Hematopoietic multipotent progenitor cell treated with erythropoietin and hydrocortisone succinate and interleukin-3 and kit ligand, for 15 days (in vitro differentiated cells): Measurements from ENCODE around the gene STK32C.
"Not testable (repeated sequence)": the region's sequence is repeated elsewhere in the genome, so short reads cannot be mapped to it uniquely, and the experiment has no call there.

Experiments
- DNase-seq: peaks from one replicate; pipeline ENCODE4 v3.0.0-alpha.2; 2015; ENCODE audit warnings: low spot score

The STK32C gene

DNA sequence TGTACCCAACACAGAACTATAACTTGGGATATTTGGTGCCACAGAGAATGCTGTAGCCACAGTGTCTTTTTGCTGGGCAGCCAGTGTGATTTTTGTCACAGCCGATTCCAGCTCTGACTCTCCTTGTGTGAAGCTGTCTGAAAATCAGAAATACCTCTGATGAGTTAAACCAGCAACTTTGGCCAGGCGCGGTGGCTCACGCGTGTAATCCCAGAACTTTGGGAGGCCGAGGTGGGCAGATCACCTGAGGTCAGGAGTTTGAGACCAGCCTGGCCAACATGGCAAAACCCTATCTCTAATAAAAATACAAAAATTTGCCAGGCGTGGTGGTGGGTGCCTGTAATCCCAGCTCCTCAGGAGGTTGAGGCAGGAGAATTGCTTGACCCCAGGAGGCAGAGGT is 30.1 kb upstream of the STK32C start:
- not testable (repeated sequence) for DNase-seq

DNA sequence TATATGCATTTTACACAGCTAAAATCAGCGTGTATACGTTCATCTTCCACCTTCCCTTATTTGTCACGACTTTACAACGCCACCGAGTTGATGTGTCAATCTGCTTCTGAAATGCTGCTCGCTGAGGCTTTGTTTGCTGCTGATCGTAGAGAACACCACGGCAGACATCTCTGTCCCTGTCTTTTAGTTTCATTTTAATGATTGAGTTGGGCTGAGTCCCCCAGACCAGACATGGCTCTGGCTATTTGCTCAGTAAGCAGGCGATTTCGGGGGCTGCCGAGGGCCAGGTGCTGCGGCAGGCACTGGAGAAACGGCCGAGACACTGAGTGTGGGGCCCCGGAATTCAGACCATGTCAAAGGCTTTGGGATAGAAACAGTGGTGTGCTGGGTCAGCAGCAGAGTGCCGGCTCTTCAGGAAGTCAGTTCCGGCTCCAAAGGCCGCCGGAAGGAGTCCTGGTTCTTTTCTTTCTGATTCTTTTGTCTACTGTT is 29.2 kb upstream of the STK32C start:
- DNase-seq, result no peak

DNA sequence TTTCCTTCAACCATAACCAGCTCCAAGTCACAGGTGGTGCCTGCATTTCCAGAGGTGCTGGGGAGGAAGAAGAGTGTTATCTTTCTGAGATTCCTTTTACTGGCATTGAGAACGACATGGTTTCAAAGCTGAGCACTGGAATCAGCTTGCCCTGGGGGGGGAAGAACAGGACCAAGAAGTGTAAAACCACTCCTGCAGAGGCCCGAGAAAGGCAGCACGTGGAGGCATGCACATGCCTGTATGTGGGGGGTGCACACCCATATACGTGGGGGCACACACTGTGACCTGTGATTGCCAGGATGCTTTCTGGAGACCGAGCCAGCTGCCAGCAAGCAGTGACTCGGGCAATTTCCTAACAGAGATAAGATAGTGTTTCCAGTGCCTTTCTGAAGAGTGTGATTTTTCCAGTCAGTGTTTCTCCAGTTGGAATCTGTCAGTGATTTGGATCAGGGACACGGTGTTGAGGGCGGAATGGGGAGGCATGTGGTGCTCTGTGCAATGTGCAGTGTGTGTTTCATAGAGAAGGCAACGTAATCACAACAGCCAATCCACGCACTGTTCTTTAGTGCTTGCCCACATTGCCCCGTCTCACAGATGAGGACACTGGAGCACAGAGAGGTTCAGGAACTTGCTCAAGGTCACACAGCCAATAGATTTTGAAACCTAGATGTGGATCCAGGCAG is 28.5 kb upstream of the STK32C start:
- no peak for DNase-seq

DNA sequence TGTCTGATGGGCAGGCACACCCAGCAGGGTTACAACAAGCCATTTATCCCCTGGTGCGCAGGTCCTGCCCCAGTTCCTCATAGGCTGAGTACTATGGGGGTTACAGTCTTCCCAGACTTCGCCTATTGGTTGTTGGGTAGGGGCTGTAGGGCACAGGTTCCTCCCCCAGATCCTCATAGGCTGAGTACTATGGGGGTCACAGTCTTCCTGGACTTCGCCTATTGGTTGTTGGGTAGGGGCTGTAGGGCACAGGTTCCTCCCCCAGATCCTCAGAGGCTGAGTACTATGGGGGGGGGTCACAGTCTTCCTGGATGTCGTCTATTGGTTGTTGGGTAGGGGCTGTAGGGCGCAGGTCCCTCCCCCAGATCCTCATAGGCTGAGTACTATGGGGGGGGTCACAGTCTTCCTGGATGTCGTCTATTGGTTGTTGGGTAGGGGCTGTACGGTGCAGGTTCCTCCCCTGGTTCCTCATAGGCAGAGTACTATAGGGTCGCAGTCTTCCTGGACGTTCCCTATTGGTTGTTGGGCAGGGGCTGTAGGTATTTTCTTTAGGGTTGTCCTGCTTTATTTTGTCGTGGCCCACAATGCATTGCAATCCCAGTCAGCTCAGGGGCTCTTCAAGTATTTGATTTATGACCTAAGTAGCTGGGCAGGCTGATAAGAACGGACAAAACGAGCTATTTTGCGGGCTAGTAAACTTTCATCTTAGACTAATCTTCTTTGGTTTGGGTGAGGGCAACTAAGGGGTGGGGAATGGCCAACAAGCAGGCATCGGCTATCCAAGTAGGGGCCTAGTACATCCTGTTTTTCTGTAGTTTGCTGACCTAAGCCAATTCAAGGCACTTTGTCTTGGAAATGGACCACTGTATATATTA is 27.7 kb upstream of the STK32C start:
- DNase-seq, result no peak

DNA sequence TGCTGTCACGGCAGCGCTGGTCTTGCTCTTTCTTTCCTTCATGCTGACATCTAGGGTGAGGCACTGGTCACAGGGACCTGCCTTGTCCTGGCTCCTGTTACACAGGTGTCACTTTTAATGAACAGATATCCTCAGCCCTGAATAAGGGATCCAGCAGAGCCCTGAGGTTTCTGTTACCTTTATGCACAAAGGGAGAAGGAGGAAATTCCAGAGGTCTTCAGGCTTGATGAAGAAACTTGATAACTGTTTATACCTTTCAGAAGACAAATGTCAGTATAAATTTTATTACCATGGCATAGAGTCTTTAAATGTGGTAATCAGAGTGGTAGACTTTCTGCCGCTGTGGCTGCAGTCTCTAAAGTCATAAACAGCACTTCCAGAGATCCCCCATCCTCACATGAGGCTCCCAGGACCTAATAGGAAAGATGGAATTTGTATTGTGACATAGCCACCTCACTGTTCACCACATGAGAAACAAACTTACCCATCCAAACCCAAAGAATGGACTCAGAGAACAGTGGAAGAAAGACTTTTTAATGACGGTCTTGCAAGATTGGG is 27.0 kb upstream of the STK32C start:
- DNase-seq, result no peak

DNA sequence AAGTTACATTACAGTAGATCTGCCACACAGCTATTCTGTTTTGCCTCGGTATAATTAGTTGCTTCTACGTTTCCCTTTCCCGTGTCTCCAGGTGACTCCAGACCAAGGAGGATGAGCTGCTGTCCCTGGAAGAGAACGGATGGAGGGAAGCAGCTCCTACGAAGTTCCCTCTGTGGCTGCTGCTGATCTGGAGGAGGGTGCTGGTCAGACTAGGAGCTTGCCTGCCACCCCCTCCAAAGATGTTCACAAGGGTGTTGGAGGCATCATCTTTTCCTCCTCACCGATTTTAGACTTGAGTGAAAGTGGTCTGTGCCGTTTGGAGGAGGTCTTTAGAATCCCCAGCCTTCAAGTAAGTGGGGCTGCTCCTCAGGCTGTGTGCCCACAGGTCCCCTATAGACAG is 25.6 kb upstream of the STK32C start:
- DNase-seq, result no peak

DNA sequence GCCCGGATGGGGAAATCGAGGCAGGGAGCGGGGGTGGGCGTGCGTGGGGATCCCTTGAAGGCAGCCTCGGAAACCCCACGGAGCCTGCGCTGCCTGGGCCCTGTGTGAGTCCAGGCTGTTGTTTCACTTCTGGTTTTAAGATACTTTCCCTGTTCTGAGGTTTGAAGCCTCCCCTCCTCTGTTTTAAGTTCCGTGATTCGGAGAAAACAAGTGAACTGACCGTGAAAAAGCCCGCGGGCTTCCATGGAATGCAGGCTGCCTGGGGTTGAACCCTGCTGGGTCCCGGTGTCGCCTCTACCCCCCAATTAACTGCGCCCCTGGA is 24.6 kb upstream of the STK32C start:
- DNase-seq, result no peak

DNA sequence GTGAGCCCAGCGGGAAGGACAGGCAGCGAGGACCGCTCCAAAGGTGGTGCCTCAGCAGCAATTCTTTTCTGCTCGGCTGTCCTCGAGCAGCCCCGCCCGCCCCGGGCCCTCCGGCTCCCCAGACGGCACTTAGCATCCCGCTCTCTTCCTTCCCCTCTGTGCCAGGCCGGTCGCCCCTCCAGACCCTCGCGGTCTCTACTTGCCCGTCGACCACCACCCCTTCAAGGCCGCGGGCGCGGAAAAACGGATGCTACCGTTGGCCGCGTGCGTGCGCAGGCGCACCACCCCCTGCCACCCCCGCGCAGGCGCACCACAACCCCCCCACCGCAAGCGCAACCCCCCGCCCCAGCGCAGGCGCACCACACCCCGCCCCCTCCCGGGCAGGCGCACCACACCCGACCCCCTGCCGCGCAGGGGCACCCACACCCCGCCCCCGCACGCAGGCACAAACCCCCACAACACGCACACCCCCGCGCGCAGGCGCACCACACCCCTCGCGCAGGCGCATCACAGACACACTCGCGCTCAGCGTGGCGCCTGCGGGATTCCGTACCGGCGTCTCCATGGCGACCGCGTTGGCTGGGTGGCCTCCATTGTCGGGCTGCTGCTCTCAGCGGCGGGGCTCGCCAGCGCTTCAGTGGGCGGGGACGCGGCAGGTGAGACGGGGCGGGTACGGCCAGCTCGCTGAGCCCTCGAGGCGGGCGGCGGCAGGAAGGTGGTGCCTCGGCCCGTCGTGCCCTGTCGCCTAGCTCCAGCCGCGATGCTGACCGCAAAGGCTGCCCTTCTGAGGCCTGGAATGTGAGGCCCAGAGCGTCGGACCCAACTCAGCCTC is 24.1 kb upstream of the STK32C start, which contains the start of gene LRRC27:
LRRC27 (plus strand) TSS at position 593 of the 832 bp plus-strand sequence. CDS start 1,332 bp downstream, outside the sequence.
- peak; percentile 95 for DNase-seq

DNA sequence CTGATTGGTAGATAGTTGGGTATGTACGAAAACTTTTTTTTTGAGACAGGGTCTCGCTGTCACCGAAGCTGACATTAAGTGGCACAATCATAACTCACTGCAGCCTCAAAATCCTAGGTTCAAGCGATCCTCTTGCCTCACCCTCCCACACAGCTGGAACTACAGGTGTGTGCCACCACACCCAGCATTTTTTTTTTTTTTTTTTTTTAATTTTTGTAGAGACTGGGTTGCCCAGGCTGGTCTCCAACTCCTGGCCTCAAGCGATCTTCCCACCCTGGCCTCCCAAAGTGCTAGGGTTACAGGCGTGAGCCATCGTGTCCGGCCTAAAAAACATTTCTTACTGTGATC is 22.7 kb upstream of the STK32C start:
- DNase-seq, result no peak

DNA sequence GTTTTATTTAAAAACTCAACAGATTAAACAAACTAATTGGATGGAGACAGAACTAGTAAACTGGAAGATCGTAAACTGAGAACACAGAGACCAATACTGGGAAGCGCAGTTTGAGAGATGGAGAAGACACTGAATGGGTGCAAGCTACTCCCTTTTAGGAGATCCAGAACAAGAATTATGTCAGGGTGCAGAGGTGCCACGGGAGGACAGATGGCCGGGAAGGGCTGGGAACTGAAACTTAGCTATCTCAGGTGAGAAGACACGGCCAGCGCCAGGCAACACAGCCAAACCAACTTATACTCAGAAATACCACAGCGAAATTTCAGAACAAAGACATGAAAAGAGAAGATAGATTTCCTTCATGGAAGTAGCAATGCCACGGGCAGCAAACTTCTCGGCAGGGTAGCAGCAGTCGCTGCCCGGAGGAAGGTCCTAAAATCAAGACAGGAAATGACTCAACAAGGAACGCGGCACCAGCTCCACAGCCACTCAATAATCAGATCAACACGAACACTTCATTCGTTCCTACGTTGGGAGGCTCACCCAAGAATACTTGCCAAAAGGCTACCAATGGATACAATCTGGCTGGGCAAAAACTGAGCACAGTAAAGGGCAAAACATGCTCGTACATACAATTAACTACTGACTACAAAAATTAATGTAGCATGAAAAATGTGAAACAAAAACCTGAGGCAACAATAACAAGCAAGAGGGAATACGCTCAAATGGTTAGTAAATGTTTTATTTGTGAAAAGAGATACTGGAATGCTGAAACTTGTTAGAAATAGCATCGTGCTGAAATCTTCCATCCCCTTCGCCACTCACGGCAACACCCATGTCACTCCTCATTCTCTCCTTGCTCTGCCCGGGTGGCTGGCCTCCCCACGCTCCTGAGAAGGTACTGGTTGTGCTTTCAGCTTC is 22.1 kb upstream of the STK32C start:
- DNase-seq, result peak; percentile 39

DNA sequence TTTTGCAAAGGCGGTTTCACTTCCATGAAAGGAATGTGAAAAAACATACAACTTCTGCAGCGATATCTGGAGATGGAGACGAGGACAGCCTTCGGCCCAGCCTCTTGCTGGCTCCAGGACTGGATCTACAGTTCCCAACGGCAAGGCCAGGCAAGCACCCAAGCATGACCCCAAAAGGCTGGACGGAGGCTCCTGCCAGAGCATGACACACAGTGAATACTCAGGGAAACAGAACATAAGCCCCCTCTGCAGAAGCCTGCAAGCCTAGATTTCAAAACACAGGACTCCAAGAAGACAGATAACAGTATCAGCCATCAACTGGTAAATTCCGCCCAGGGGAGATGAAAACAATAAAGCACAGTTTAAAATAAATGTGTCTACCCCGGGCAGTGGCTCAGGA is 21.0 kb upstream of the STK32C start:
- no peak for DNase-seq

DNA sequence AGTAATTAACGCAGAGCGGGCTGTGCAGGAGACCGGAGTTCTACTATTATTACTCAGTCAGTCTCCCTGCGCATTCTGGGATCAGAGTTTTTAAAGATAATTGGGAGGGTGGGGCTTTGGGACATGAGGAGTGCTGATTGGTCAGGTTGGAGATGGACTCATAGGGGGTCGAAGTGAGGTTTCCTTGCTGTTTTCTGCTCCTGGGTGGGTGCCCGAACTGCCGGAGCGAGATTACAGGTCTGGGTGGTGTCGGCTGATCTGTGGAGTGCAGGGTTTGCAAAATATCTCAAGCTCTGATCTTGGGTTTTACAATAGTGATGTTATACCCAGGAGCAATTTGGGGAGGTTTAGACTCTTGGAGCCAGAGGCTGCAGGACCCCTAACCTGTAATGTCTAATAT is 20.4 kb upstream of the STK32C start:
- no peak for DNase-seq

DNA sequence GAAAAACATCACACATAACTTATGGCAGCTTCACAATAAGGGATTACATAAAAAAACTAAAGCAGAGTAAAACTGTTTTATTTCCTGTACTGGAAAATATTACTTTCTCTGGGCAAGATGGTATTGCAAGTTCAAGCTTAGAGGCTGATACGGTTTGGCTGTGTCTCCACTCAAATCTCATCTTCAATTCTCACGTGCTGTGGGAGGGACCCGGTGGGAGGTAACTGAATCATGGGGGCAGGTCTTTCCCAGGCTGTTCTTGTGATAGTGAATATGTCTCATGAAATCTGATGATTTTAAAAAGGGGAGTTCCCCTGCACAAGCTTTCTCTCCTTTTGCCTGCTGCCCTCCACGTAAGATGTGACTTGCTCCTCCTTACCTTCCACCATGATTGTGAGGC is 19.2 kb upstream of the STK32C start:
- no peak for DNase-seq

DNA sequence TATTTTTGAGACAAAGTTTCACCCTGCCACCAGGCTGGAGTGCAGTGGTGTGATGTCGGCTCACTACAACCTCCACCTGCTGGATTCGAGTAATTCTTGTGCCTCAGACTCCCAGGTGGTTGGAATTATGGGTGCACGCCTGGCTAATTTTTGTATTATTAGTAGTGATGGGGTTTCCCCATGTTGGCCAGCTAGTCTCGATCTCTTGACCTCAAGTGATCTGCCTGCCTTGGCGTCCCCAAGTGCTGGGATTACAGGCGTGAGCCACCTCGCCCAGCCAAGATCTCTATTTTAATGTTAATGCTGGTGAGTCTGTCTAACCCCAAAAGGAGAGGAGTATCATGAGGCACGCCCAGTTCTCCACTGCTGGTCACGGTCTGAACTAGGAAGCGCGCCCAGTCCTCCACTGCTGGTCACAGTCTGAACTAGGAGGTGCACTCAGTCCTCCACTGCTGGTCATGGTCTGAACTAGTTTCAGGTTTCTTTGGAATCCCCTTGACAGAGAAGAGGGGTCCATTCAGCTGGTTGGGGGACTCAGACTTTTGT is 18.7 kb upstream of the STK32C start:
- DNase-seq, result no peak

DNA sequence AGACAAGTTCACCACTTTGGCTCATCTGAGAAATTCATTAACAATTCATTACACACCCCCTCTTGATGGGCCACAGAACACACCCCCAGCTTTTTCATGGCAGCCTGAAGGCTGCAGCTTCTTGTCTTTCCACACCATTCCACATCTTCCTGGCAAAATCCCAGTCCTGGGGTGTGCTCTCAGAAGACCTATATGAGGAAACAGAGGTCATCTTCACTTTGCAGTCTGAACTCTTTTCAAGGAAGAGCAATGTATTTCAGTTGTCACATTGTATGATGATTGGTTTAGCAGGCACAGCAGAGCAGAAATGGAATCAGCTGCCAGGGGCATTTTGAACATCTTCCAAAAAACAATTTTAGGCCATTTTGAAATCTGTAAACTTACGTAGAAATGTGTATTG is 16.4 kb upstream of the STK32C start:
- DNase-seq, result no peak

DNA sequence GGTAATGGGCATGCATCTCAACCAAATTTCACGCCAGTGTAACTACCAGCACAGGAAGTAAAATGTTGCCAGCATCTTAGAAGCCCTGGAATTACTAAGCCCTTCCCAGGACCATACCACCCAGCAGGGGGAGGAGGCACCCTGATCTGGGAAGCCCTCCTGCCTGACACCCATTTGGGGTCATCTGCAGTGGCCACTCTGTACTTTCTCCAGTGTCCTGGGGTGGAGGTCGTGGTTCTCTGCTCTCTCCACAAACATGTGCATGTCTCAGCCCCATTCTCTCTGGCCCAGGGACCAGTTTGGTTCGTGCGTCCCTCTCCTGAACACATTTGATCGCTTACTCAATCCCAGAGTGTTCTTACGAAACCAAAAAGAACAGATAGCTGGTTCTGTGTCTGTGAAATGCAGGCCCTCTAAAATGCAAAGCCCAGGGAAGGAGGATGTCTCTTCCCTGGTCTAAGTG is 14.9 kb upstream of the STK32C start:
- no peak for DNase-seq

DNA sequence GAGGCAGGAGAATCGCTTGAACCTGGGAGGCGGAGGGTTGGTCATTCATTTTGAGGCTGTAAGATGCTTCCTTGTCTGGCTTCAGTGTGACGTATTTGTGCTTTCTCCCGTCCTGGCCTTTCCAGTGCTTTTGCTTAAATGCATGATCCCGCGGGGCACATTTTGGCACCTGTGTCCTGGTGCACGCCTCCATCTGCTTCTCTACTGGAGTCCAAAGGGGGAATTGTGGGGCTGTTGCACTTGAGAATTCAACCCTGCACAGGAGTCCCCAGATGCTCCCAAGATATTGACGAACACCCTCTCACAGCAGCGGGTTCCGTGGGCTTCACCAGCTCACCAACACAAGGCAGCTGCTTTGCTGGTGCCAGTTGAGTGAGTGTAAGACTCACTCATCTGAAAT is 14.0 kb upstream of the STK32C start:
- no peak for DNase-seq

DNA sequence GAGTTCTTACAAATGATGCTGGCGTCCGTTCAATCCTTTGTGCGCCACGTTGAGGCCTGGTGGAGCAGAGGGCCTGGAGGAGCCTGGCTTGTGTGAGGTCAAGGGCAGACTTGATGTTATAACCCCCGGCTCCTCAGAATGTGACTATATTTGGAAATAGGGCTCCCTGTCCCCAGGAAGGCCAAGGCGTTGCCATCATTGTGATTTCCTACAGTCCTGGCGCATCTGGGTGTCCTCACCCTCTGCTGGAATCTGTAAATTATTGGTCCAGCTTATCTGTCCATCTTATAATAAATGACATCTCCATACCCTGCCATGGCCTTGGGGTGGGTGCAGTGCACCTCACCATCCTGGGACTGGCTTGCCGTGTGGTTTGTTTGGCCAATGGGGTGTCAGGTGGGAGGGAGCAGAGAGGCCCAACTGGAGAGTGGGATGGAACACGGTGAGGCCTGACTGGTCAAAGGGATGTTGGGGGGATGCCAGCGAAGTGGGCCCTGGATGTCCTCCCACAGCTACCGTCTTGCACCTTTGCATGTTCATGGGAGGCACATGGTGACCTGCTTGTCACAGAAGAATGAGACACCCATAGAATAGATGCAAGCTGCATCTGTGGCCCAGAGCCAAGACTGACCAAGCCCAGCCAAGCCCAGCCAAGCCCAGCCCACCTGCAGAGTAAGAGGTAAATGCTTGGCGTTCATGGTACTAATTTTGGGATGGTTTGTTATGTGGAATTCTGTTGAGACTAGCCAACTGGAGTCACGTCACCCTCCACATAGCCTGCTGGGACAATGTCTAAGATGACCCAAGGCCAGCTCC is 13.1 kb upstream of the STK32C start:
- no peak for DNase-seq

DNA sequence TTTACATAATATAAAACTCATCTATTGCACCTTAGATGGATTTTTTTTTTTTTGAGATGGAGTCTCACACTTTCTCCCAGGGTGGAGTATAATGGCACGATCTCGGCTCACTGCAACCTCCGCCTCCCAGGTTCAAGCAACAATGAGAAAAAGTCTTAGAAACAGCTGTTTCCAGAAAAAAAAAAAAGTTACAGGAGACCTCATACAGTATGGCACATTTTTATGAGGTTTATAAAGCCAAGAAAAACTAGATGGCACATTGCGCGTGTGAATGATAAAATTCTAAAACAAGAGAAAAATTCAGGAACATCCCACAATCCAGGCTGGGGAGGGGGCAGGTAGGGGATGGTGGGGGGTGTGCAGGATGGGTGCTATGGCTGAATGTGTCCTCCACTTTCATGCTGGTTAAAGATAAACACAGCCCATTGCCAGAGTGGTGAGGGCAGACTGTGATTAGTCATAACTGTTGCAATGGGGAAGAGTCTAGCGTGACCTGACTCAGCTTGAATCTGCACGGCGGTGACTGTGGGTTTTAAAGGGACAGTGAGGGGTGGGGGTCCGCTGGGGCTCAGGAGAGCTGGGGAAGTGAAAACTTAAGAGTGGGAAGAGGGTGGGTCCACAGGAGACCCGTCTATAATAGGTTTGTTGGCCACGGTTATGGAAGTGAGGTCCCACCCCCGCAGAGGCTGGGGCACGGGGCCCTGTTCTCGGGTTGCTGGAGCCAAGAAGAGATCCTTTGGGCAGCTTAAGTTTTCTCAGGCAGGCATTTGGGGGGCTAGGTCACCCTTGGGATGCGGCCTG is 12.3 kb upstream of the STK32C start:
- peak; percentile 40 for DNase-seq
